Neural cell (in vitro differentiated cells): ENCODE data around the gene ZNF687.

Experiments used
- EP300 ChIP-seq: fragments of 450-650 bp; conservative IDR thresholded peaks from 2 replicates; pipeline ENCODE4 v1.6.1; 2014; ENCODE audit warnings: antibody characterized with exemption, mild to moderate bottlenecking, moderate library complexity; ENCODE audit not compliant: poor library complexity, severe bottlenecking
- EZH2 ChIP-seq: fragments of 200-600, 300-800 bp; shearing (Covaris generic), sonication (generic); IDR thresholded peaks from 2 replicates; pipeline ENCODE4 v1.6.1; 2014; ENCODE audit warnings: antibody characterized with exemption, low read length, borderline replicate concordance, mild to moderate bottlenecking; ENCODE audit not compliant: insufficient read depth, poor library complexity, severe bottlenecking
- MXI1 ChIP-seq: fragments of 450-650 bp; conservative IDR thresholded peaks from 2 replicates; pipeline ENCODE4 v1.6.1; 2014; ENCODE audit warnings: antibody characterized with exemption, mild to moderate bottlenecking; ENCODE audit not compliant: poor library complexity, severe bottlenecking
- POLR2AphosphoS5 ChIP-seq: IDR thresholded peaks from 2 replicates; pipeline ENCODE4 v1.6.1; 2012
- RAD21 ChIP-seq: fragments of 450-650 bp; conservative IDR thresholded peaks from 2 replicates; pipeline ENCODE4 v1.6.1; 2014; ENCODE audit warnings: antibody characterized with exemption, mild to moderate bottlenecking, moderate library complexity
- REST ChIP-seq: IDR thresholded peaks from 2 replicates; pipeline ENCODE4 v1.6.1; 2012; ENCODE audit warnings: borderline replicate concordance
- SMC3 ChIP-seq: fragments of 450-650 bp; conservative IDR thresholded peaks from 2 replicates; pipeline ENCODE4 v1.6.1; 2014; ENCODE audit warnings: antibody characterized with exemption, mild to moderate bottlenecking, moderate library complexity; ENCODE audit not compliant: poor library complexity
- TAF1 ChIP-seq: IDR thresholded peaks from 2 replicates; pipeline ENCODE4 v1.6.1; 2012; ENCODE audit warnings: low read depth
- TF ChIP-seq, protein P1 (sequence below): fragments of 450-650 bp; IDR thresholded peaks from 2 replicates; pipeline ENCODE4 v1.5.1; 2014; ENCODE audit warnings: antibody characterized with exemption, mild to moderate bottlenecking, moderate library complexity; ENCODE audit not compliant: poor library complexity, severe bottlenecking

DNA sequence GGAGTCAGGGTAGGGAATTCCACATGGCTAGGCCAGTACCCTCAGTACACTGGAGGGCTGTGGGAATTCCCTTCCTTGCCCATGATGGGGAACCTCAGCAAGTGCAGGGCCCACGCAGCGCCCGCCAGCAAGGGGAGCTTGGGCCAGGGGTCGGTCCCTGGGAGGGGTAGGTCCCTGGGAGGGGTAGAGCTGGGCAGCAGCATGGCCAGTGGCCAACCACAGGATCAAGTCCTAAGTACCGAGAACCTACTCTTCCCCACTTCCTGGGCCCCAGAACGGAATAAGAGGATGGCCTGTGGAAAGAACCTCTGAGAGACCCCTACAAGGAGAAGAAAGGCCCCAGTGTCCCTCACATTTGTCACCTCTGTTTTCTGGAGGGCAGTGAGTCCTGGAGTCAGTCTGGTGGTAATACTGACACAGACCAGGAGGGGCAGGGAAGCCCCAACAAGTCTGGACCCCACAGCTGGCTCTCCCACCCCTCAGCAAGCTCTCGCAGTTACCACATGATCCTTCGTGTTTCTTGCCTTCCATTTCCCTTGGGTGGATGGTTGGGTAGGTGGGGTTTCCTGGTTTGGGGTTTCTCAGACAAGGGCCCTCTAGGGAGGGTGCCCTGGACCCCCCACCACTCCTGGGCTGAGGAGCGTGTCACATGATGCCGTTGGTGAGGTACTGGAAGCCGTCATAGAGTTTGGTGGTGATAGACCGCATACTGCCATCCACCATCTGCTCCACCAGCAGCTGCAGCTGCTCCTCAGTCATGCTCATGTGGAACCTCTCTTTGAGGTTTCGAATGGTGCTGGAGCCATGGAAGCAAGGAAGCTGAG, 10.3 kb downstream of the ZNF687 start:
- TF ChIP-seq RAD21 (no peak), EP300 (no peak), EZH2 (no peak), POLR2AphosphoS5 (no peak), REST (no peak), SMC3 (no peak), TAF1 (no peak), MXI1 (no peak)
- TF ChIP-seq, protein P1, sequence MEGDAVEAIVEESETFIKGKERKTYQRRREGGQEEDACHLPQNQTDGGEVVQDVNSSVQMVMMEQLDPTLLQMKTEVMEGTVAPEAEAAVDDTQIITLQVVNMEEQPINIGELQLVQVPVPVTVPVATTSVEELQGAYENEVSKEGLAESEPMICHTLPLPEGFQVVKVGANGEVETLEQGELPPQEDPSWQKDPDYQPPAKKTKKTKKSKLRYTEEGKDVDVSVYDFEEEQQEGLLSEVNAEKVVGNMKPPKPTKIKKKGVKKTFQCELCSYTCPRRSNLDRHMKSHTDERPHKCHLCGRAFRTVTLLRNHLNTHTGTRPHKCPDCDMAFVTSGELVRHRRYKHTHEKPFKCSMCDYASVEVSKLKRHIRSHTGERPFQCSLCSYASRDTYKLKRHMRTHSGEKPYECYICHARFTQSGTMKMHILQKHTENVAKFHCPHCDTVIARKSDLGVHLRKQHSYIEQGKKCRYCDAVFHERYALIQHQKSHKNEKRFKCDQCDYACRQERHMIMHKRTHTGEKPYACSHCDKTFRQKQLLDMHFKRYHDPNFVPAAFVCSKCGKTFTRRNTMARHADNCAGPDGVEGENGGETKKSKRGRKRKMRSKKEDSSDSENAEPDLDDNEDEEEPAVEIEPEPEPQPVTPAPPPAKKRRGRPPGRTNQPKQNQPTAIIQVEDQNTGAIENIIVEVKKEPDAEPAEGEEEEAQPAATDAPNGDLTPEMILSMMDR, result no peak
